Mucosa of descending colon (tissue), 3 donors: ENCODE data around the gene PRELID3B. TPM values are rescaled to one million over a fixed set of nuclear protein-coding genes. Genes with fewer than 3 reads are reported as not detected.

Experiments used
- ATAC-seq: fragments of 200-7000 bp; cut with Tn5 transposase; one replicate; pipeline ENCODE4 v1.9.1; 2020; ENCODE audit warnings: mild to moderate bottlenecking, moderate library complexity
- DNase-seq, 3 donors: peaks; one replicate each; pipeline ENCODE4 v3.0.0-alpha.2; 2020
- H3K36me3 ChIP-seq: fragments of 200-600 bp; one replicate; pipeline ENCODE4 v1.8.0; 2021; ENCODE audit warnings: low read depth, mild to moderate bottlenecking
- H3K4me1 ChIP-seq: fragments of 200-600 bp; one replicate; pipeline ENCODE4 v1.8.0; 2021; ENCODE audit warnings: low read depth, mild to moderate bottlenecking
- H3K4me3 ChIP-seq: fragments of 200-600 bp; one replicate; pipeline ENCODE4 v1.8.0; 2021; ENCODE audit warnings: mild to moderate bottlenecking
- H3K9me3 ChIP-seq: fragments of 200-600 bp; one replicate; pipeline ENCODE4 v1.8.0; 2021; ENCODE audit warnings: mild to moderate bottlenecking
- CTCF ChIP-seq: fragments of 200-600 bp; IDR thresholded peaks from one replicate; pipeline ENCODE4 v1.8.0; 2022; ENCODE audit warnings: antibody characterized with exemption, mild to moderate bottlenecking
- intact Hi-C, 2 donors: fragments of 100-400 bp; cut with DNase I in 1 of 2; cut with micrococcal nuclease in 1 of 2; formaldehyde crosslinking; loops; one replicate each; pipeline versions ENCODE4 v1.11.0 to v1.11.1; 2022; cut with DNase I, micrococcal nuclease
- total RNA-seq, 3 donors: library from RNA; stranded (reverse); fragmentation: NEBNext Ultra II Directional in 2 of 3; extraction: Animal tissue kit (Norgen Biotek cat#: 25700) in 2 of 3; gene quantifications; one replicate each; pipeline versions ENCODE4 v1.2.1 to v1.2.4, GENCODE V29; 2021 to 2023
- donor health status: DM: no; HTN: no; CAD: no; lungs with moderate emphysema.
- donor health status: DM: no; HTN: no; CAD: no.
- donor health status: DM: no; HTN: yes; CAD: no.

PRELID3B gene
- total RNA-seq, 3 donors from 2014 or later: 82.3 to 142 (median 121) TPM

DNA sequence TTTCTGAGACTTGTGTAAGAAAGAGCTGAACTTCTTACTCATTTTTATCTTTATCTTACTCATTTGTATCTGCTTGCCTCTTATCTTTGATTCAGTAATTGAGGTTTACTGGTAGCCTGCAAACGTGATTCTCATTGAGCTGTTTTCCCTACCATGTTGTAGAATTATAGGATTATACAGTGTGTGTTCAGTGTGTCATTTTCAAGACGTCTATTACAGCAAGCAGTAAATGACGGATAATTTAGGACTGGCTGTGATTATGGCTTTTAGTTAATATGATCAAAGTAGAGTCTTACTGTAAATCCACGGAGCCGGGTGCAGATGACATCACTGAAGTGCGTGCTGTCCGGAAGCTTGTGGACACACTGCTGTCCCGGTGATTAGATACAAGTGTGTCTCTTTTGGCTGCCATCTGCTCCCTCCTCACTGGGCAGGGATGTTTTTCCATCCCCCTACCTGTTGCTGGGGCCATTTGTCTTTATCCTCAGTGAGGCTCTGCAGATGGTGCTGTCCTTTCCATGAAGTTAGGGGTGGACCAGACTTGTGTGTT is 55.5 kb downstream of the PRELID3B start:
- no peak for TF ChIP-seq CTCF
- Histone ChIP-seq H3K9me3 (no peaks in the 10 kb centered on the region), H3K4me3 (no peak overlapping the region), H3K36me3 (peaks cover 13% of the 10 kb centered on the region), H3K4me1 (peaks cover 16% of the 10 kb centered on the region)
- intact Hi-C loops: no loop called here
- no peak for ATAC-seq
- DNase-seq: no peak

DNA sequence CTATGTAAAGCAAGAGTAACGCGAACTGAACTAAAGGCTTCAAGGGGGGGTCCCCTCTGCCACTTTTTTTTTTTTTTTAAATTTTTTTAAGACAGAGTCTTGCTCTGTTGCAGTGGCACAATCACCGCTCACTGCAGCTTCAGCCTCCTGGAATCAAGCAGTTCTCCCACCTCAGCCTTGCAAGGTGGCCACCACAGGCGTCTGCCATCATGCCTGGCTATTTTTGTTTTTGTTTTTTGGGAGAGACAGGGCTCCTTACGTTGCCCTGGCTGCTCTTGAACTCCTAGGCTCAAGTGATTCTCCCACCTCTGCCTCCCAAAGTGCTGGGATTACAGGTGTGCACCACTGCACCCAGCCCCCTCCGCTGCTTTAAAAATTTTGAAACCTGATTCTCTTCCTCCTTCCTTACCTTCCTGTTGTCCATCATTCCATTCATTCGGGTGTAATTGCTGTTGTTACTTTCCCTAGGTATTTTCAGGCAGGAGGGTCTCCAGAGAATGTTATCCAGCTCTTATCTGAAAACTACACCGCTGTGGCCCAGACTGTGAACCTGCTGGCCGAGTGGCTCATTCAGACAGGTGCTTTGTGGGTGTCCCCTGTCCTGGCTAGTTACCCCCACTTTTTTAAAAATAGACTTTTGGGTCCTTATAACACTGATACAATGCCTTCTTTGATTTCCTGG is 56.2 kb downstream of the PRELID3B start:
- TF ChIP-seq CTCF: no peak
- Histone ChIP-seq H3K4me1 (peaks cover 17% of the 10 kb centered on the region), H3K4me3 (no peak overlapping the region), H3K9me3 (no peaks in the 10 kb centered on the region), H3K36me3 (peaks cover 13% of the 10 kb centered on the region)
- DNase-seq: no peak
- intact Hi-C loops: no loop called here
- ATAC-seq: no peak

- intact Hi-C loops: no loop called here
- H3K4me3 ChIP-seq: no peak overlapping the region
- DNase-seq: no peak
- ATAC-seq: no peak
- no peaks in the 10 kb centered on the region for H3K9me3 ChIP-seq
- TF ChIP-seq CTCF: no peak
- peaks cover 17% of the 10 kb centered on the region for H3K4me1 ChIP-seq
- H3K36me3 ChIP-seq: peaks cover 6% of the 10 kb centered on the region
Measured at GRCh38 chr20:58985656-58986055, 56.9 kb downstream of the PRELID3B start.

- Histone ChIP-seq H3K9me3 (no peaks in the 10 kb centered on the region), H3K4me3 (no peak overlapping the region), H3K36me3 (peaks cover 4% of the 10 kb centered on the region), H3K4me1 (peaks cover 19% of the 10 kb centered on the region)
- intact Hi-C loops: no loop called here
- ATAC-seq (no peak), DNase-seq (no peak)
- TF ChIP-seq CTCF: no peak
Measured at GRCh38 chr20:58984691-58985090, 57.9 kb downstream of the PRELID3B start.

Other genes with a start within 250 kb of the PRELID3B start
- gene GNAS-AS1, start 191.9 kb downstream of the PRELID3B start, total RNA-seq: 1 to 10 TPM in 2 of 3 donors, under 1 TPM in 1; 0.54 to 1.4 (median 1.0) TPM
- 100 to 1,000 TPM; 583 to 659 (median 632) TPM for gene GNAS, start 190.1 kb downstream of the PRELID3B start, total RNA-seq
- gene NELFCD, start 61.5 kb downstream of the PRELID3B start, total RNA-seq: 10 to 100 TPM; 47.9 to 51.7 (median 50.0) TPM
- 100 to 1,000 TPM; 269 to 272 (median 271) TPM for gene CTSZ, start 35.5 kb downstream of the PRELID3B start, total RNA-seq
- gene TUBB1, start 23.4 kb downstream of the PRELID3B start, total RNA-seq: not detected
- gene ATP5F1E, start 10.5 kb downstream of the PRELID3B start, total RNA-seq: 10 to 100 TPM; 65.4 to 76.1 (median 71.3) TPM
- gene ZNF831, start 121.0 kb upstream of the PRELID3B start, total RNA-seq: under 1 TPM; 0.38 to 0.89 (median 0.57) TPM